H1 (cell line): Measurements from ENCODE around the gene ANKRD31.
A peak's percentile ranks its signal among the peaks of the same experiment; 100 is the strongest.

ENCODE experiments used
- BRCA1 ChIP-seq: IDR thresholded peaks from 2 replicates; pipeline ENCODE4 v1.6.1; 2012; ENCODE audit warnings: low read depth, low read length, improper control_type of control experiment
- CTCF ChIP-seq, 3 experiments: IDR thresholded peaks; 1 replicate in 2 of 3; 2 replicates in 1 of 3; pipeline versions ENCODE4 v1.5.1 to v1.6.1; 2011; ENCODE audit warnings: low read length in 3 of 3, mild to moderate bottlenecking in 3 of 3, inconsistent platforms in 2 of 3, low read depth in 1 of 3, moderate library complexity in 1 of 3; ENCODE audit not compliant: insufficient read depth in 1 of 3; ENCODE audit errors: control extremely low read depth in 1 of 3
- EZH2 ChIP-seq: fragments of 200-600 bp; sonication (generic); IDR thresholded peaks from 2 replicates; pipeline ENCODE4 v1.7.1; 2012; ENCODE audit warnings: low read depth, mild to moderate bottlenecking, moderate library complexity, low read length, inconsistent platforms; ENCODE audit not compliant: severe bottlenecking
- HDAC2 ChIP-seq, 2 experiments: fragments of 300-600 bp in 1 of 2; sonication (generic) in 1 of 2; IDR thresholded peaks; 2 replicates each; pipeline ENCODE4 v1.6.1; 2011 to 2012; ENCODE audit warnings: low read depth in 2 of 2, low read length in 2 of 2, mild to moderate bottlenecking in 2 of 2, moderate library complexity in 2 of 2, borderline replicate concordance in 1 of 2, inconsistent platforms in 1 of 2
- KDM1A ChIP-seq: fragments of 200-600, 300-600 bp; sonication (generic); IDR thresholded peaks from 2 replicates; pipeline ENCODE4 v1.7.1; 2016; ENCODE audit warnings: mild to moderate bottlenecking, low read length, borderline replicate concordance
- KDM5A ChIP-seq: fragments of 200-600 bp; IDR thresholded peaks from 2 replicates; pipeline ENCODE4 v1.7.1; 2012; ENCODE audit warnings: mild to moderate bottlenecking, low read length, inconsistent platforms, mixed read lengths
- POLR2A ChIP-seq, 2 experiments: IDR thresholded peaks; 1 replicate in 1 of 2; 2 replicates in 1 of 2; pipeline ENCODE4 v1.6.1; 2011; ENCODE audit warnings: low read depth in 2 of 2, low read length in 2 of 2, mild to moderate bottlenecking in 2 of 2; ENCODE audit errors: control extremely low read depth in 1 of 2
- POLR2AphosphoS5 ChIP-seq: IDR thresholded peaks from 2 replicates; pipeline ENCODE4 v1.6.1; 2011; ENCODE audit warnings: low read depth, low read length
- POU5F1 ChIP-seq: IDR thresholded peaks from 2 replicates; pipeline ENCODE4 v1.6.1; 2011; ENCODE audit warnings: low read depth, mild to moderate bottlenecking, low read length, moderate library complexity
- SP1 ChIP-seq: IDR thresholded peaks from 2 replicates; pipeline ENCODE4 v1.6.1; 2011; ENCODE audit warnings: low read depth, low read length
- TF ChIP-seq, protein P1 (sequence below): IDR thresholded peaks from 2 replicates; pipeline ENCODE4 v1.6.1; 2012; ENCODE audit warnings: inconsistent platforms
- TF ChIP-seq, protein P2 (sequence below): IDR thresholded peaks from 2 replicates; pipeline ENCODE4 v1.6.1; 2011; ENCODE audit warnings: low read length, improper control_type of control experiment

- TF ChIP-seq POU5F1 (no peak), CTCF (IDR thresholded peaks at IDR 0.05; ENCODE audit: control extremely low read depth in 1 of 3, insufficient read depth in 1 of 3, low read depth in 1 of 3, low read length in 3 of 3) (no peak), EZH2 (no peak), POLR2AphosphoS5 (no peak), BRCA1 (no peak), KDM1A (no peak), KDM5A (no peak), POLR2A (IDR thresholded peaks at IDR 0.05; ENCODE audit: control extremely low read depth in 1 of 2, low read depth in 2 of 2, low read length in 2 of 2) (peak; percentile 33 to 38; a peak in 2 of 3 replicates), SP1 (peak; percentile 75; the same call in 1 of the 2 replicates), HDAC2 (IDR thresholded peaks at IDR 0.05; ENCODE audit: borderline replicate concordance in 1 of 2, low read depth in 2 of 2, low read length in 2 of 2) (0 out of 4 replicates have a peak, but pooled peaks of 1 of the 2 experiments have one; percentile 33)
- TF ChIP-seq, protein P1, sequence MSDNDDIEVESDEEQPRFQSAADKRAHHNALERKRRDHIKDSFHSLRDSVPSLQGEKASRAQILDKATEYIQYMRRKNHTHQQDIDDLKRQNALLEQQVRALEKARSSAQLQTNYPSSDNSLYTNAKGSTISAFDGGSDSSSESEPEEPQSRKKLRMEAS, result no peak; the same call in 1 of the 2 replicates
- TF ChIP-seq, protein P2, sequence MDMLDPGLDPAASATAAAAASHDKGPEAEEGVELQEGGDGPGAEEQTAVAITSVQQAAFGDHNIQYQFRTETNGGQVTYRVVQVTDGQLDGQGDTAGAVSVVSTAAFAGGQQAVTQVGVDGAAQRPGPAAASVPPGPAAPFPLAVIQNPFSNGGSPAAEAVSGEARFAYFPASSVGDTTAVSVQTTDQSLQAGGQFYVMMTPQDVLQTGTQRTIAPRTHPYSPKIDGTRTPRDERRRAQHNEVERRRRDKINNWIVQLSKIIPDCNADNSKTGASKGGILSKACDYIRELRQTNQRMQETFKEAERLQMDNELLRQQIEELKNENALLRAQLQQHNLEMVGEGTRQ, result no peak
Observed at GRCh38 chr5:75055727-75056144, 180.9 kb downstream of the ANKRD31 start.
